HepG2 (cell line): ENCODE measurements around the gene ZBTB46. TPM values are rescaled to one million over a fixed set of nuclear protein-coding genes. Genes with fewer than 3 reads are reported as not detected.
A peak's percentile ranks its signal among the peaks of the same experiment; 100 is the strongest.

Experiments
- ATF1 ChIP-seq: IDR thresholded peaks from 2 replicates; pipeline ENCODE4 v1.6.1; 2016; ENCODE audit warnings: mild to moderate bottlenecking, control low read depth
- DZIP1 ChIP-seq: sonication (generic); formaldehyde crosslinking; IDR thresholded peaks from 2 replicates; pipeline ENCODE4 v1.5.0; 2020; ENCODE audit warnings: mild to moderate bottlenecking, missing genetic modification reagents
- EP300 ChIP-seq, 3 experiments: sonication (generic) in 1 of 3; formaldehyde crosslinking in 1 of 3; IDR thresholded peaks; 2 replicates each; pipeline versions ENCODE4 v1.5.1 to v1.6.1; 2011 to 2020; ENCODE audit warnings: low read depth in 2 of 3, low read length in 2 of 3, borderline replicate concordance in 1 of 3, improper control_type of control experiment in 1 of 3, mild to moderate bottlenecking in 1 of 3, missing genetic modification reagents in 1 of 3, moderate library complexity in 1 of 3
- HOXA5 ChIP-seq: sonication (generic); formaldehyde crosslinking; IDR thresholded peaks from 2 replicates; pipeline ENCODE4 v1.4.0; 2020; ENCODE audit warnings: missing genetic modification reagents
- NFKB2 ChIP-seq: sonication (generic); formaldehyde crosslinking; IDR thresholded peaks from 2 replicates; pipeline ENCODE4 v1.4.0; 2020; ENCODE audit warnings: missing genetic modification reagents, borderline replicate concordance
- PHF8 ChIP-seq: sonication (generic); formaldehyde crosslinking; IDR thresholded peaks from 2 replicates; pipeline ENCODE4 v1.5.0; 2020; ENCODE audit warnings: missing genetic modification reagents
- RNF219 ChIP-seq: sonication (generic); formaldehyde crosslinking; IDR thresholded peaks from 2 replicates; pipeline ENCODE4 v1.5.0; 2020; ENCODE audit warnings: mild to moderate bottlenecking, missing genetic modification reagents
- SKIL ChIP-seq: sonication (generic); formaldehyde crosslinking; IDR thresholded peaks from 2 replicates; pipeline ENCODE4 v1.8.0; 2022; ENCODE audit warnings: missing genetic modification reagents, mild to moderate bottlenecking, moderate library complexity, borderline replicate concordance
- TP53 ChIP-seq: sonication (generic); formaldehyde crosslinking; conservative IDR thresholded peaks from 2 replicates; pipeline ENCODE4 v1.4.0; 2020; ENCODE audit warnings: missing genetic modification reagents
- ZFX ChIP-seq: sonication (generic); formaldehyde crosslinking; IDR thresholded peaks from 2 replicates; pipeline ENCODE4 v1.4.0; 2020; ENCODE audit warnings: mild to moderate bottlenecking, low read depth, missing genetic modification reagents, moderate library complexity
- ZNF720 ChIP-seq: sonication (generic); formaldehyde crosslinking; IDR thresholded peaks from 2 replicates; pipeline ENCODE4 v1.4.0; 2020; ENCODE audit warnings: missing genetic modification reagents
- ZNF780A ChIP-seq: sonication (generic); formaldehyde crosslinking; IDR thresholded peaks from 2 replicates; pipeline ENCODE4 v1.8.0; 2022; ENCODE audit warnings: mild to moderate bottlenecking, missing genetic modification reagents, moderate library complexity
- ZNF781 ChIP-seq: sonication (generic); formaldehyde crosslinking; IDR thresholded peaks from 2 replicates; pipeline ENCODE4 v1.5.1; 2020; ENCODE audit warnings: borderline replicate concordance, mild to moderate bottlenecking, missing genetic modification reagents; ENCODE audit errors: not compliant biosample characterization
- ZNF83 ChIP-seq: sonication (generic); formaldehyde crosslinking; IDR thresholded peaks from 2 replicates; pipeline ENCODE4 v1.4.0; 2020; ENCODE audit warnings: missing genetic modification reagents, mild to moderate bottlenecking, borderline replicate concordance
- ZNF839 ChIP-seq: sonication (generic); formaldehyde crosslinking; IDR thresholded peaks from 2 replicates; pipeline ENCODE4 v1.4.0; 2020; ENCODE audit warnings: missing genetic modification reagents, mild to moderate bottlenecking, borderline replicate concordance
- ZNF878 ChIP-seq: sonication (generic); formaldehyde crosslinking; IDR thresholded peaks from 2 replicates; pipeline ENCODE4 v1.8.1; 2023; ENCODE audit warnings: mild to moderate bottlenecking, missing genetic modification reagents, moderate library complexity
- ZSCAN9 ChIP-seq: IDR thresholded peaks from 2 replicates; pipeline ENCODE4 v1.6.1; 2016; ENCODE audit warnings: borderline replicate concordance
- polyA plus RNA-seq, 8 experiments: library from polyadenylated mRNA; depleted of rRNA in 3 of 8; stranded (reverse) in 7 of 8; unstranded in 1 of 8; fragments of >200 nt; fragmentation: Illumina TruSeq in 4 of 8; extraction: Trizol in 4 of 8; gene quantifications; 2 replicates each; pipeline versions ENCODE4 v1.2.1 to v1.2.3, GENCODE V29; 2011 to 2016; ENCODE audit warnings: low read depth in 4 of 8, missing spikeins in 1 of 8, mixed read lengths in 1 of 8; ENCODE audit not compliant: insufficient read depth in 1 of 8
- total RNA-seq, 5 experiments: library from RNA; depleted of rRNA; stranded (reverse); fragments of >200 nt; fragmentation: Illumina TruSeq; extraction: Trizol; gene quantifications; 2 replicates each; pipeline ENCODE4 v1.2.3, GENCODE V29; 2016; ENCODE audit warnings: low read depth in 1 of 5
- TF ChIP-seq, protein P1 (sequence below): sonication (generic); formaldehyde crosslinking; conservative IDR thresholded peaks from 2 replicates; pipeline ENCODE4 v1.4.0; 2020; ENCODE audit warnings: missing genetic modification reagents
- TF ChIP-seq, protein P2 (sequence below): sonication (generic); formaldehyde crosslinking; IDR thresholded peaks from 2 replicates; pipeline ENCODE4 v1.4.0; 2020; ENCODE audit warnings: missing genetic modification reagents, borderline replicate concordance

The ZBTB46 gene
- total and polyA plus RNA-seq, 2 of the 13 experiments (the other 11 are each of a cell fraction or from before 2014, with no cell fraction given): 1.6 to 13.5 TPM

GRCh38 chr20:63859166-63859699 lies 28.2 kb upstream of the ZBTB46 start (continued):
- TF ChIP-seq SKIL (CRISPR knock-in tag): peak; percentile 11; the same call in 1 of the 2 replicates
- no peak for TF ChIP-seq ZNF780A
- TF ChIP-seq DZIP1: 0 out of 2 replicates have a peak, but pooled peaks have one; percentile 51
- peak; percentile 6 for TF ChIP-seq PHF8 (CRISPR knock-in tag)
- TF ChIP-seq HOXA5 (CRISPR knock-in tag): no peak
- no peak for TF ChIP-seq TP53 (CRISPR knock-in tag)
- TF ChIP-seq ZNF781 (CRISPR knock-in tag): no peak
- TF ChIP-seq ZSCAN9 (CRISPR knock-in tag): no peak
- 0 out of 2 replicates have a peak, but pooled peaks have one; percentile 65 for TF ChIP-seq ZNF839 (CRISPR knock-in tag)
- TF ChIP-seq RNF219 (CRISPR knock-in tag): no peak
- TF ChIP-seq NFKB2: 0 out of 2 replicates have a peak, but pooled peaks have one; percentile 27
- TF ChIP-seq ZNF83 (CRISPR knock-in tag): no peak
- no peak for TF ChIP-seq ZNF720 (CRISPR knock-in tag)
- TF ChIP-seq ZFX: no peak
- TF ChIP-seq, protein P1, sequence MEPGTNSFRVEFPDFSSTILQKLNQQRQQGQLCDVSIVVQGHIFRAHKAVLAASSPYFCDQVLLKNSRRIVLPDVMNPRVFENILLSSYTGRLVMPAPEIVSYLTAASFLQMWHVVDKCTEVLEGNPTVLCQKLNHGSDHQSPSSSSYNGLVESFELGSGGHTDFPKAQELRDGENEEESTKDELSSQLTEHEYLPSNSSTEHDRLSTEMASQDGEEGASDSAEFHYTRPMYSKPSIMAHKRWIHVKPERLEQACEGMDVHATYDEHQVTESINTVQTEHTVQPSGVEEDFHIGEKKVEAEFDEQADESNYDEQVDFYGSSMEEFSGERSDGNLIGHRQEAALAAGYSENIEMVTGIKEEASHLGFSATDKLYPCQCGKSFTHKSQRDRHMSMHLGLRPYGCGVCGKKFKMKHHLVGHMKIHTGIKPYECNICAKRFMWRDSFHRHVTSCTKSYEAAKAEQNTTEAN (CRISPR knock-in tag): 0 out of 2 replicates have a peak, but pooled peaks have one; percentile 70
- TF ChIP-seq ATF1 (CRISPR knock-in tag): no peak
- no peak for TF ChIP-seq ZNF878 (CRISPR knock-in tag)
- TF ChIP-seq, protein P2, sequence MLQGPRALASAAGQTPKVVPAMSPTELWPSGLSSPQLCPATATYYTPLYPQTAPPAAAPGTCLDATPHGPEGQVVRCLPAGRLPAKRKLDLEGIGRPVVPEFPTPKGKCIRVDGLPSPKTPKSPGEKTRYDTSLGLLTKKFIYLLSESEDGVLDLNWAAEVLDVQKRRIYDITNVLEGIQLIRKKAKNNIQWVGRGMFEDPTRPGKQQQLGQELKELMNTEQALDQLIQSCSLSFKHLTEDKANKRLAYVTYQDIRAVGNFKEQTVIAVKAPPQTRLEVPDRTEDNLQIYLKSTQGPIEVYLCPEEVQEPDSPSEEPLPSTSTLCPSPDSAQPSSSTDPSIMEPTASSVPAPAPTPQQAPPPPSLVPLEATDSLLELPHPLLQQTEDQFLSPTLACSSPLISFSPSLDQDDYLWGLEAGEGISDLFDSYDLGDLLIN (CRISPR knock-in tag): peak; percentile 65; the same call in 1 of the 2 replicates
- TF ChIP-seq EP300 (IDR thresholded peaks at IDR 0.05; ENCODE audit: low read depth in 2 of 2, low read length in 2 of 2): no peak
- TF ChIP-seq EP300 (CRISPR knock-in tag; IDR thresholded peaks at IDR 0.05; ENCODE audit: borderline replicate concordance): no peak; the same call in 1 of the 2 replicates
